ENCODE data around the gene OCA2. TPM values are rescaled to one million over a fixed set of nuclear protein-coding genes. Genes with fewer than 3 reads are reported as not detected.

OCA2 gene
- total RNA-seq, 6 experiments from 2014 or later, result 0.07 to 0.13 (median 0.12) TPM; not detected in 3

DNA sequence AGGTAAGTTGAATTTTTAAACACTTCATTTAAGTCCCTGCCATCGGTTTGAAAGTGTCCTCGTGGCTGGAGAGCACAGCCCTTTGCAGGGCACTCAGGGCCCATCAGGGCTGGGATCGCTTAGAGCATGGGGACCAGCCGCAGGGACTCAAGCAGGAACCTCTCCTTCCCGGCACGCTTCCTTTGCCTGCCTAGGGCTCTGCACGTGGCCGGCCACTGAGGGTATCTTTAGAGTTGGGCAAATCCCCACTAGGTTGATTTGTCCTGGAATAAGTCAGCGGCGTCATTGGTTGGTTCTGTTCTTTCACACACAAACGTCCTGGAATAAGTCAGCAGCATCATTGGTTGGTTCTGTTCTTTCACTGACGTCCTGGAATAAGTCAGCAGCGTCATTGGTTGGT lies 131.6 kb downstream of the OCA2 start:
- 14% methylated on average over 5 of the region's 13 CpGs for WGBS (ENCODE audit: insufficient coverage, low coverage, low lambda C conversion rate, missing lambda C conversion rate)
- Histone ChIP-seq H3K27me3 (no peaks in the 10 kb centered on the region), H3K4me1 (no peaks in the 10 kb centered on the region), H3K36me3 (no peaks in the 10 kb centered on the region), H3K27ac (no peak overlapping the region), H3K4me3 (no peak overlapping the region), H3K9me3 (no peaks in the 10 kb centered on the region)
- DNase-seq (no peak), ATAC-seq (no peak)
- intact Hi-C loops (cut with DNase I), result no loop called here
- no peak for TF ChIP-seq POLR2A (IDR thresholded peaks at IDR 0.05)
- TF ChIP-seq CTCF (IDR thresholded peaks at IDR 0.05), result no peak

DNA sequence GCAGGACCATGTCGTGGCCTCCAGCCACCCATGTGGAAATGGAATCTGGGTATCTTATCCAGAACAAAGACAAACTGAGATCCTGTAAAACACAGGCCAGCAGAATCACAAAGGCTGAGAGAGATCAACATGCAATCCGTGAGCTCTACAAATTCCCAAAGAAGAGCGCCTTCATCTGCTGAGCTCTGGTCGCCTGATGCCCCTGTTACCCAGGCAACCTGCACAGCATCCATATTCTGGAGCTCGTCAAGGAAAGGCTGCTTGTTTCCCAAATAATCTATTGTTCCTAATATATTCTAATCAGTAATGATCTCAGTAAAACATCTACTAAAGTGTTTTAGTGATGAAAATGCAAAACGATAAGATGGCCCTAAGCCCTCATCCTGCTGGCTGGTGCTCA lies 133.6 kb downstream of the OCA2 start:
- DNase-seq (no peak), ATAC-seq (no peak)
- H3K27ac ChIP-seq, result no peak overlapping the region
- H3K36me3 ChIP-seq, result no peaks in the 10 kb centered on the region
- H3K27me3 ChIP-seq, result no peaks in the 10 kb centered on the region
- intact Hi-C loops (cut with DNase I), result no loop called here
- 59% methylated on average over 5 of the region's 6 CpGs for WGBS (ENCODE audit: insufficient coverage, low coverage, low lambda C conversion rate, missing lambda C conversion rate)
- H3K4me1 ChIP-seq, result no peaks in the 10 kb centered on the region
- H3K4me3 ChIP-seq, result no peak overlapping the region
- TF ChIP-seq POLR2A (IDR thresholded peaks at IDR 0.05) (no peak), CTCF (IDR thresholded peaks at IDR 0.05) (no peak)
- H3K9me3 ChIP-seq, result no peaks in the 10 kb centered on the region

DNA sequence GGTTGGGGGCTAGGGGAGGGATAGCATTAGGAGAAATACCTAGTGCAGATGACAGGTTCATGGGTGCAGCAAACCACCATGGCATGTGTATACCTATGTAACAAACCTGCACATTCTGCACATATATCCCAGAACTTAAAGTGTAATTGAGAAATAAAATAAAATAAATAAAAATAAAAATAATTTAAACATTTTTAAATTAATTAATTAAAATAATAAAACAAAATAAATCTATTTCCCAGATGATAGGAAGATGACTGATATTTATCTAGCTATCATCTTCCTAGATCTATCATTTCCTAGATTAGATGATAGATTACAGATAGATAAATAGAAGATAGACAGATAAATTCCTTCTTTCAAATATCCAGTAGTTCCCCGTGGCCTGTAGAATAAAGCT lies 137.3 kb downstream of the OCA2 start:
- WGBS (ENCODE audit: insufficient coverage, low coverage, low lambda C conversion rate, missing lambda C conversion rate), result 80% methylated on average over 1 of the region's 1 CpG
- H3K9me3 ChIP-seq, result no peaks in the 10 kb centered on the region
- TF ChIP-seq POLR2A (IDR thresholded peaks at IDR 0.05), result no peak
- TF ChIP-seq CTCF (IDR thresholded peaks at IDR 0.05), result no peak
- no peak overlapping the region for H3K27ac ChIP-seq
- no peaks in the 10 kb centered on the region for H3K36me3 ChIP-seq
- no peak overlapping the region for H3K4me3 ChIP-seq
- intact Hi-C loops (cut with DNase I), result no loop called here
- no peaks in the 10 kb centered on the region for H3K4me1 ChIP-seq
- ATAC-seq (no peak), DNase-seq (no peak)
- no peaks in the 10 kb centered on the region for H3K27me3 ChIP-seq

- DNase-seq, result no peak
- TF ChIP-seq POLR2A (IDR thresholded peaks at IDR 0.05) (no peak), CTCF (IDR thresholded peaks at IDR 0.05) (no peak)
- Histone ChIP-seq H3K36me3 (no peaks in the 10 kb centered on the region), H3K9me3 (no peaks in the 10 kb centered on the region), H3K27me3 (no peaks in the 10 kb centered on the region), H3K27ac (no peak overlapping the region), H3K4me1 (no peaks in the 10 kb centered on the region), H3K4me3 (no peak overlapping the region)
- intact Hi-C loops (cut with DNase I), result no loop called here
- 67% methylated on average over 10 of the region's 10 CpGs for WGBS (ENCODE audit: insufficient coverage, low coverage, low lambda C conversion rate, missing lambda C conversion rate)
- no peak for ATAC-seq
These were observed 140.1 kb downstream of the OCA2 start for GRCh38 chr15:27958911-27959578.

- H3K27ac ChIP-seq, result no peak overlapping the region
- ATAC-seq, result no peak
- no peaks in the 10 kb centered on the region for H3K4me1 ChIP-seq
- DNase-seq, result no peak
- H3K9me3 ChIP-seq, result no peaks in the 10 kb centered on the region
- WGBS (ENCODE audit: insufficient coverage, low coverage, low lambda C conversion rate, missing lambda C conversion rate), result 38% methylated on average over 6 of the region's 8 CpGs
- H3K36me3 ChIP-seq, result no peaks in the 10 kb centered on the region
- H3K4me3 ChIP-seq, result no peak overlapping the region
- intact Hi-C loops (cut with DNase I), result no loop called here
- no peaks in the 10 kb centered on the region for H3K27me3 ChIP-seq
- TF ChIP-seq CTCF (IDR thresholded peaks at IDR 0.05), result no peak
- TF ChIP-seq POLR2A (IDR thresholded peaks at IDR 0.05), result no peak
These were observed 142.8 kb downstream of the OCA2 start for GRCh38 chr15:27956285-27956684.
